GM18508 (cell line): ENCODE measurements around the gene DMRTA1.
"Not testable (repeated sequence)": the region's sequence is repeated elsewhere in the genome, so short reads cannot be mapped to it uniquely, and the experiment has no call there.

Experiments
- ATAC-seq: cut with Tn5 transposase; IDR thresholded peaks from one replicate; pipeline ENCODE4 v1.9.1; 2021; ENCODE audit warnings: moderate number of reproducible peaks; ENCODE audit not compliant: insufficient read depth, unreplicated experiment

DMRTA1 gene

DNA sequence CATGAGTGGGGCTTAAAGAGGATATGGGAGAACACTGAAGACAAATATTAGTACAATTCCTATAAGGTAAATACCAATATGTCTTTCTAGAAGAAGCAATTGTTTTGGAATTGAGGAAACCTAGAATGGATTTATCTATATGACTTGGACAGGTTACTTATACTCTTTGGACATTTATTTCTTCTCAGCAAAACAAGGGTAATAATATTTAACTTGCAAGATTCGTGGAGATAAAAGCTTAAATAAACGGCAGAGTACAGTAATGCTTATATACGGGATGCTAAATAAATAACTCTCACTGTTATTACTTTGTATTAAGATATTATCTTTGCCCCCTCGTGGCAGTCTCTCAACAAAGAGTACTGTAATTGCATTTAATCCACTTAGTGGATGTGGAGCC lies 8.6 kb downstream of the DMRTA1 start:
- ATAC-seq, result no peak

DNA sequence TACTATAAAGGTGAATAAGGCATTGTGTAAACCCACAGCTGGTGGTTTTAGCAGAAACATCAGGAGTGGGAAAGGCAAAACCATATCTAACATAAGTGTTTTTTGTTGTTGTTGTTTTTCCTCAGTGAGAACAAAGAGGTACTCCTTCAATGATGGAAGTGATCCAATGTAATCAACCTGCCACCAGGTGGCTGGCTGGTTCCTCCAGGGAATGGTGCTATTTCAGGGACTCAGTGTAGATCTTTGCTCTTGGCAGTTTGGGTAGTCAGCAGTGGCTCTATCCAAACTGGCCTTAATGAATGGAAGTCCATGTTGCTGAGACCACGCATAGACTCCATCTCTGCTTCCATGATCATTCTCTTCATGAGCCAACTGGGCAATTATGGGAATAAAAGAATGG lies 10.8 kb downstream of the DMRTA1 start:
- no peak for ATAC-seq

DNA sequence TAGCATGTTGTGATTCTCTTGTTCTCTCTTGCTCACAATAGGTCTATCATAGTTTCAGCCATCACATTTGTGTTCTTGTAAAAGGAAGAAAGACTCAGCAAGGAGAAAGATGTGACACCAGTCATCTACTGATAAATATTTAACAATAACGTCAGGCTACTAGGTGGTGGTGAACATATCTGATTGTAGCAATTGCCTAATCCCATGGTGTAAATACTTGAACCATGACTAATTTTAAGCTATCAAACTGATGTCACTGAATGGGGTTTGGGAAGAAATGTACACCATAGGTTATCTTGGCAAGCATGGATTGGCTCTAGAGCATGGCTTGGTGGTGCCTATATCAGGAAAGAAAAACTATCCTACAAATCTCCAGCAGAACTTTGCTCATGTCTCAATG lies 16.6 kb downstream of the DMRTA1 start:
- no peak for ATAC-seq

DNA sequence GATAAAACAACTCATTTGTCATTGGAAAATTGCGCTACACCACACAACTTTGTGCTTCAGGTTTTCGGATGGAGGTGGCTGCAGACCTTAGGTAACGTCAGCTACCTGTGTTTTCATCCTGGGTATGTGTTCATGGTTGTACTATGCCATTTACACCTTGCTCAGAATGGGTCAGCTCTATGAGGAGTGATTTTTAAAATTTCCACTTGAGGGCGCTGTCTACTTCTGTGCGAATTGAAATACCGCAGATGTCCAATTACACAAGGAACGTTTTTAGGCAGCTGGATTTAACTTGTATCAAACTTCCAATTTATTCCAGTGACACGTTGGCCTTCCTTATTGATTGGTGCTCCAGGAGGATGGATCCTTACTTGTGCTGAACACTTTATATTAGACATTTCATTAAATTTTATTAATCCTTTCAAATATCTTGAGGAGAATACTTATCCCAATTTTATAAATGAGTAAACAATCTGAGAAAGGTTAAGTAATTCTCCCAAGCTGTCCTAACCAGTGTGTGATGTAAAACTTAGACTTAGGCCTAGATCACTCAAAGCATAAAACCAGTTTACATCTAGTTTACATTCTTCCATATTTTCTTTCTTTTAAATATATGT lies 23.4 kb downstream of the DMRTA1 start:
- no peak for ATAC-seq

DNA sequence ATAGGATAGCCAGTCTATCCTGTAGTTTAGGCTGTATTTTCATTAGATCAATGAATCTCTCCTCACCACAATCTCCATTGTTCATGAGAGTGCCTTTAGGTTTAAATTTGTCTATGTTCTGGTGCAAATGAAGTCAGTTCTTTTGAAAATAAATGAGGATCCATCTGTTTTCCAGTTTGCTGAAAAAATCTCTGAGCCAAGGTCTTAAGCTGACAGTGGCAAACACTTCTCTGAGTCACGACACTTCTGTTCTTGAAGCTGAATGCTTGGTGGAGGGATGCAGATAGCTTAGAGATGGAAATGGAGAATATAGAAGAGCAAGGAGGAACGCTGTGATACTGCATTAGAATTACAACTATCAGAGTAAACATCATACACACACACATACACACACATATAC lies 34.9 kb downstream of the DMRTA1 start:
- ATAC-seq, result no peak

DNA sequence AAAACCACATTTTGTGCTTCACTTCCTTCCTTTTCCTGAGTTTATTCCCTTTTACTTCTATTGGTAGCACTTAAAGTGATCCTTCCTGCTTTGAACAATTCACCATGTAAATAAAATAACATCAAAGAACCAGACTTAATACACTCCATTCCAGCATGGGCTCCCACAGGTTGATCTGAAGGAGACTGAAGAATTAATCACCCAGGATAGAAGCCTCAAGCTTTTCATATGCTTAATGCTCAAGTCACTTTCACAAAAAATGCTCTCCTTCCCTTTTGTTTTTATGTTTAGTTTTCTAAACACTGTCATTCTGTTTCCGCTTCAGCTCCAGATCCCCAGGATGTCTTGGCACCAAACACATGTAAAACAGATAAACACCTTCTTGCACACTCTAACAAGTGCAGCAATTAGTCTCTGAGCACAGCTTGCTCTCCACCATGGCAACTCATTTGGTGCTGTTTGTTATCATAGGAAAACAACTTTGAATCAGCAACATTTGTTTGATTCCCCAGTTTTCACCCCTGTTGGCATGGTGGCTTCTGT lies 37.0 kb downstream of the DMRTA1 start:
- ATAC-seq, result no peak

DNA sequence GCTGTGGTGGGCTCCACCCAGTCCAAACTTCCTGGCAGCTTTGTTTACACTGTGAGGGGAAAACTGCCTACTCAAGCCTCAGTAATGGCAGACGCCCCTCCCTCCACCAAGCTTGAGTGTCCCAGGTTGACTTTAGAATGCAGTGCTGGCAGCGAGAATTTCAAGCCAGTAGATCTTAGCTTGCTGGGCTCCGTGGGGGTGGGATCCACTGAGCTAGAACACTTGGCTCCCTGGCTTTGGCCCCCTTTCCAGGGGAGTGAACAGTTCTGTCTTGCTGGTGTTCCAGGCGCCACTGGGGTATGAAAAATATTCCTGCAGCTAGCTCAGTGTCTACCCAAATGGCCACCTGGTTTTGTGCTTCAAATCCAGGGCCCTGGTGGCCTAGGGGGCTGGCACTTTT lies 49.6 kb downstream of the DMRTA1 start:
- not testable (repeated sequence) for ATAC-seq
